HG03575 (cell line): ENCODE data around the gene CCDC28A.

Experiments
- ATAC-seq: cut with Tn5 transposase; IDR thresholded peaks from one replicate; pipeline ENCODE4 v1.9.1; 2021; ENCODE audit not compliant: unreplicated experiment, insufficient number of reproducible peaks, low FRiP score; ENCODE audit errors: extremely low read depth

Gene CCDC28A

DNA sequence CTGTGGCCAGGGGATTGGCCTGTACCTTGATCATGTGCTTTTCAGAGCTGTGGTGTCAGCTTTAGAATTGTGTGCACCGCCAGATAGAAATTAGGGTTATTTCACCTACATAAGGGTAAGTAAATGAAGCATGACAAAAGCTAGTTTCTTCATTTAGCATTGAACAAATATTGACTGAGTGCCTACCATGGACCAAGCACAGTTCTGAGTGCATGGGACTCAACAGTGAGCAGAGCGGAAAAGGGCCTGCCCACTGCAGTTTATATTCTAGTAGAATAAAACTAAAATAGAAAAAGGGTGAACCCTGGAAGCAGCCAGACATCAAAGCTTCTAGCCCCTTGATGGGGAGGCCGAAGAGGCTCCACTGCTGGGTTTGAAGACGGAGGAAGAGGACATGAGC is 48.0 kb downstream of the CCDC28A start:
- ATAC-seq: no peak

DNA sequence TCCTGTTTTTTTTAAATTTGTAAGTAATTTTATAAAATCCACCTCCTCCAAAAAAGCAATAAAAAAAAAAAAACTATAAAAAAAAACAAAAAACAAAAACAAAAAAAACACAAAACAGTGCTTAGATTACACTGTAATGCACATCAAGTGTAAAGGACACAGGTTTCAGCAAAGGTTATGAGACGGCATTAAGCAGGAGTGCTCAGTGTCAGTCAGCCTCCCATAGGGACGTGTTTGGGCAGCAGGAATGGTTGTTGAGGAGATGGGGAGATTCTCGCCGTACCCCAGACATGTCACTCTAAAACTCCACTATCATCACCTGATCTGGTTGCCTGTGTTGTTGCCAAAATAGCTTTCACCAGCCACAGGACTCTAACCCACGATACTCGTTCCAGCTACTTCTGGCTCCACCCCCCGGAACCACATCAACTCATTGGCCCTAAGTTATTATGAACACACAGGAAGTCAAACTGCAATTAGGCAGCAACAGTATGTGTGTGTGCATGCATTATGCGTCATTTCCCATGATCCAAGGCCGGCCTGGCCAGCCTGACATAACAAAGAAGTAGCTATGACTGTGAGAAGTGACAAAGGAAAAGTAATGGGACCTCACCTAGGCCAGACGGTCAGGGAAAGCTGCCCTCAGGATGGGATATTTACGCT is 51.0 kb downstream of the CCDC28A start:
- no peak for ATAC-seq

DNA sequence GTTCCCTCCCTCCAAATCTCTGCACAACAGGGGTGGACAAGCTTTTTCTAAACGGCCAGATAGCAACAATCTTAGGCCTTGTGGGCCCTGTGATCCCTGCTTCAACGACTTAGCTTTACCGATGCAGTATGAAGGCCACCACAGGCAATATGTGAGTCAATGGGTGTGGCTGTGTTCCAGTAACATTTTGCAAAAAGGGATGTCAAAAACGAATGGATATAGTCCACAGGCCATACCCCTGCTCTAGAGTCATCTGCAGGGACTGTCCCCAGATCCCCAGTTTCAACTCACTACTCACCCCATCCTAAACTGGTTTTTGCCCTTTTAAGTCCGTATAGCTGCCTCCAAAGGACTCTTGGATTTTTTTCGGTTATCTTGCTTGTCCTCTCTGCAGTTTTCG is 56.7 kb downstream of the CCDC28A start:
- no peak for ATAC-seq

DNA sequence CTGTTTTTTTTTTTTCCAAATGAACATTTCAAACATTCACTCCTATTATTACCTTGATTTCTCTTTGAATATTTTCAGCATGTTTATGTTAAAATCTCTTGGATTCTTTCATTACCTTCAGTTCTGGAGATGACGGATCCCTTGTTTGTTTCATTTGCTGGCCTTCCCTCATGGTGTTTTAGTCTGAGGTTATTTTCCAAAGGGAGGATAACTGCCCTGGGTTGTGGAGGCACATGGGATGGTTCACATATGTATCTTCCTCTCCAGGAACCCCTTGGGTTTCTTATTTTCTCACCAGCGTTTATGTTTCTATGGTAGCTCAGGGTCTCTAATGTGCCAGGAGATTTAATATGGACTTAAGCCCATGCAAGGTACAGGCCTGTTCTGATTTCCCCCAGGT is 58.6 kb downstream of the CCDC28A start:
- no peak for ATAC-seq

DNA sequence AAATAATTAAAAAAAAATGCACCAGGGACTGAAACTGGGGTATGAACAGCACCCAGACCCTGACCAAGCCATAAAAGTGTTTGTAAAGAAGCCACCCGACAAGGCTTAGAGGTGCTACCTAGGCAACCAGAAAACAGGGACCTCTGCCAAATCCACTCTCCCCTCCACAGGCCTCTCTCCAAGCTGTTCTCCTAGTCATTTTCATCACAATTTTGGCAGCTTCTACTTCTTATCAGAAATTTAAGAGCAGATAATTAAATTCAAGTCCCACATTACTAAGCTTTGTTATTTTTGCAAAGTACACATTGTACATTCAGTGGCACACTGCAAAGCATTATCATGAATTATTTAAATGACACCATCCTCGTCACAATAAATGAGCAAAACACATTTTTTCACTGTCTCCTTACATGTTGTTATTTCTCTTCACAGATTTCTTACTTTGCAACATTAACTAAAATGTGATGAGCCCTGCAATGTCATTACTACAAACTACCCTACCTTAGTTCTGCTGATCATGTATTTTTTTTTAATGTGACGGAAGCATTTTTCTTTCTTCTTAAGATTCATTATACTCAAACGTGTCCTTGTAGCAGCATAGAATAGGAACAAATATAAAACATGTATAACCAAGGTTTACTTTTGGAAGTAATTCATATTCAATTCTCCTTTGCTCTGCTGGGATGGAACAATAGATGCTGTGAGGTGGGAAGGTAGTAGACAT is 60.4 kb downstream of the CCDC28A start:
- ATAC-seq: no peak

DNA sequence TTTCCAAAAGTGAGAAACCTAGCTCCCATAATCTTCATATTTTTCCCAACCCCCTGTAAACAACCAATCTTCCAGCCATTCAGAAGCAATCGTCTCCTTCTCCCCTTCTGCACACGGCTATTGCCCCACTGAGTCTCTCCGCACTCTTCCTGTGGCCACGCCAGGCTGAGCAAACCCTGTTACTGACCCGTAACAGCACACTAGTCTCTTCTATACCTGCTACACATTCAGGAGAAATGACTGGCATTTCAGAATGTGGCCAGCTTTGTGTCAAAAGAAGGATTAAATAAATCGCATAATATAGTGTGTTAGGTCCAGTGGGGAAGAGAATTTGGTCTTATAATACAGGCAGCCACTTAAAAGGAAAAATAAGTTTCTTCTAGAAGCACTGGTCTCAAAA is 63.7 kb downstream of the CCDC28A start:
- ATAC-seq: no peak
